ENCODE measurements around the gene CAV1. TPM values are rescaled to one million over a fixed set of nuclear protein-coding genes. Genes with fewer than 3 reads are reported as not detected.

CAV1 gene
- total RNA-seq, 1 donor: 887 TPM

GRCh38 chr7:116491887-116492653, 32.8 kb upstream of the CAV1 start:
- TF ChIP-seq, protein P1, sequence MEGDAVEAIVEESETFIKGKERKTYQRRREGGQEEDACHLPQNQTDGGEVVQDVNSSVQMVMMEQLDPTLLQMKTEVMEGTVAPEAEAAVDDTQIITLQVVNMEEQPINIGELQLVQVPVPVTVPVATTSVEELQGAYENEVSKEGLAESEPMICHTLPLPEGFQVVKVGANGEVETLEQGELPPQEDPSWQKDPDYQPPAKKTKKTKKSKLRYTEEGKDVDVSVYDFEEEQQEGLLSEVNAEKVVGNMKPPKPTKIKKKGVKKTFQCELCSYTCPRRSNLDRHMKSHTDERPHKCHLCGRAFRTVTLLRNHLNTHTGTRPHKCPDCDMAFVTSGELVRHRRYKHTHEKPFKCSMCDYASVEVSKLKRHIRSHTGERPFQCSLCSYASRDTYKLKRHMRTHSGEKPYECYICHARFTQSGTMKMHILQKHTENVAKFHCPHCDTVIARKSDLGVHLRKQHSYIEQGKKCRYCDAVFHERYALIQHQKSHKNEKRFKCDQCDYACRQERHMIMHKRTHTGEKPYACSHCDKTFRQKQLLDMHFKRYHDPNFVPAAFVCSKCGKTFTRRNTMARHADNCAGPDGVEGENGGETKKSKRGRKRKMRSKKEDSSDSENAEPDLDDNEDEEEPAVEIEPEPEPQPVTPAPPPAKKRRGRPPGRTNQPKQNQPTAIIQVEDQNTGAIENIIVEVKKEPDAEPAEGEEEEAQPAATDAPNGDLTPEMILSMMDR (IDR thresholded peaks at IDR 0.05; ENCODE audit: insufficient read depth, low read depth, low read length): no peak
- H3K4me3 ChIP-seq (ENCODE audit: low read depth, low read length): no peak overlapping the region
- no peak for DNase-seq (ENCODE audit: low read depth)

DNA sequence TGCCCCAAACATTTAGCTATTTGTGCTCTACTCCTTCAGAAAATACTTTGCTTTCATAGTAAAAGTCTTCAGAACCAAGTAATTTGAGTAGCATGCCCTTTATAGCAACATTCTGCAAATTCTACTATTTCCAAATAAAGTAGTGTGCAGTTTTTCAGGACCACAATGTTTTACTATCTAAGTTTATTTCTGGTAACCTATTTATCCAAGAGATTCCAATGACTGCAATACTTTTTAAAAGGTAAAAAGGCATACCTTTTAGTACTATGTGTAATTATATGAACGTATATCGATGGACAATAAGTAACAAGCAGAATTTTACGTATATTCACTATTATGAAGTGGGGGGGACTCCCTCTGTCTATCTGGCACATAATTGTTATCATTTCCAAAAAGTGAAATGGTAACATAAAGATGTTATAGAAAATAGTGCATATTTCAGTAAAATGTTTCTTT, 32.2 kb upstream of the CAV1 start:
- no peak for DNase-seq (ENCODE audit: low read depth)

GRCh38 chr7:116493449-116493848, 31.4 kb upstream of the CAV1 start:
- no peak overlapping the region for H3K4me3 ChIP-seq (ENCODE audit: low read depth, low read length)
- TF ChIP-seq, protein P1 (IDR thresholded peaks at IDR 0.05; ENCODE audit: insufficient read depth, low read depth, low read length): no peak

More for the DNA sequence above, 32.2 kb upstream of the CAV1 start:
- no peak overlapping the region for H3K4me3 ChIP-seq (ENCODE audit: low read depth, low read length)
- TF ChIP-seq, protein P1 (IDR thresholded peaks at IDR 0.05; ENCODE audit: insufficient read depth, low read depth, low read length): no peak

GRCh38 chr7:116494472-116494871, 30.4 kb upstream of the CAV1 start:
- no peak overlapping the region for H3K4me3 ChIP-seq (ENCODE audit: low read depth, low read length)
- TF ChIP-seq, protein P1 (IDR thresholded peaks at IDR 0.05; ENCODE audit: insufficient read depth, low read depth, low read length): no peak
- no peak for DNase-seq (ENCODE audit: low read depth)

More at GRCh38 chr7:116493449-116493848, 31.4 kb upstream of the CAV1 start:
- no peak for DNase-seq (ENCODE audit: low read depth)

DNA sequence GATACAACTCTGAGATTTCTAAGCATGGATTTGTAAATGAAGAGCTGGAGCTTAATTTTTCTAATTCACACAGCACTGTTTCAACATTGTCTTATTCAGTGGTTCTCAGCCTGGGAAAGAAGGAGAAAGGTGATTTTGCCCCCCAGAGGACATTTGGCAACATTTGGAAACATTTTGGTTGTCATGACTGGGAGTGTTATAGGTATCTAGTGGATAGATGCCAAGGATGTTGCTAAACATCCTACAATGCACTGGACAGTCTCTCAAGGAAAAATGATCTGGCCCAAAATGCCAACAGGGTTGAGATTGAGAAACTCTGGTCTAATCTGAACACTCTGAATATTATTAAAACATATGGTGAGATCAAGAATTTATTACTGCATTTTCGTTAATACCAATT, 29.1 kb upstream of the CAV1 start:
- DNase-seq (ENCODE audit: low read depth): peak; percentile 64
- TF ChIP-seq, protein P1 (IDR thresholded peaks at IDR 0.05; ENCODE audit: insufficient read depth, low read depth, low read length): no peak
- H3K4me3 ChIP-seq (ENCODE audit: low read depth, low read length): no peak overlapping the region

DNA sequence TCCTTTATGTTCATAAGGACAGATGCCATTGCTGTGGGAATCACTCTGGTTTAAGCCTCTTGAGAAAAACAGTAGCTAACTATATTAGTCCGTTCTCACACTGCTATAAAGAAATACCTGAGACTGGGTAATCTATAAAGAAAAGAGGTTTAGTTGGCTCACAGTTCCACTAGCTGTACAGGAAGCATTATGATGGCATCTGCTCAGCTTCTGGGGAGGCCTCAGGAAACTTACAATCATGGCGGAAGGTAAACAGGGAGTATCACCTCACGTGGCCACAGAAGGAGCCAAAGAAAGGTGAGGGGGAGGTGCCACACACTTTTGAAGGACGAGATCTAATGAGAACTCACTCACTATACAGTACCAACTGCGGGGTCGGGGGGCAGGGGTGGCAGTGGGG, 28.2 kb upstream of the CAV1 start:
- no peak overlapping the region for H3K4me3 ChIP-seq (ENCODE audit: low read depth, low read length)
- TF ChIP-seq, protein P1 (IDR thresholded peaks at IDR 0.05; ENCODE audit: insufficient read depth, low read depth, low read length): no peak
- no peak for DNase-seq (ENCODE audit: low read depth)
